Measurements from ENCODE around the gene CTIF. TPM values are rescaled to one million over a fixed set of nuclear protein-coding genes. Genes with fewer than 3 reads are reported as not detected.

CTIF gene
- total and polyA plus RNA-seq, 2 experiments from 2014 or later, result 8.6 to 14.4 TPM

GRCh38 chr18:48720655-48721025 is 181.8 kb downstream of the CTIF start:
- no peaks in the 10 kb centered on the region for H3F3A ChIP-seq (replicated peaks; ENCODE audit: low read depth)
- no peak overlapping the region for H3K27ac ChIP-seq (ENCODE audit: low read depth)
- Mint-ChIP-seq H3K4me3 (no peak overlapping the region), H3K9me3 (peaks cover 4% of the 10 kb centered on the region; the same call in 1 of the 3 replicates), H3K4me1 (no peaks in the 10 kb centered on the region), H3K36me3 (ENCODE audit: low read depth) (0 out of 3 replicates have a peak, but pooled peaks cover 4% of the 10 kb centered on the region), H3K27ac (no peak overlapping the region), H3K27me3 (ENCODE audit: insufficient read depth, low read depth, poor library complexity) (peaks cover 4% of the 10 kb centered on the region)
- no peak overlapping the region for H2AFZ ChIP-seq
- H3K4me3 ChIP-seq, result no peak overlapping the region
- H3K79me2 ChIP-seq (replicated peaks; ENCODE audit: insufficient read depth), result no peaks in the 10 kb centered on the region
- TF ChIP-seq STAT1 (IDR thresholded peaks at IDR 0.05; ENCODE audit: unreplicated experiment), result no peak
- no peak for TF ChIP-seq ZNF114 (CRISPR knock-in tag; IDR thresholded peaks at IDR 0.05)
- TF ChIP-seq REST (IDR thresholded peaks at IDR 0.05; ENCODE audit: unreplicated experiment), result no peak
- no peak for TF ChIP-seq ETS1 (IDR thresholded peaks at IDR 0.05)
- no peak for TF ChIP-seq EZH2phosphoT487 (IDR thresholded peaks at IDR 0.05; ENCODE audit: unreplicated experiment)
- no peak for TF ChIP-seq NANOG (IDR thresholded peaks at IDR 0.05; ENCODE audit: borderline replicate concordance)
- TF ChIP-seq JUNB (IDR thresholded peaks at IDR 0.05; ENCODE audit: unreplicated experiment), result no peak
- no peak for TF ChIP-seq EZH2 (IDR thresholded peaks at IDR 0.05; ENCODE audit: low read depth, unreplicated experiment)
- no peak for TF ChIP-seq CREB1 (CRISPR knock-in tag; IDR thresholded peaks at IDR 0.05; ENCODE audit: low read depth)
- no peak for TF ChIP-seq CTCF (conservative IDR thresholded peaks at IDR 0.05; ENCODE audit: low read depth in 2 of 2)
- TF ChIP-seq ZNF331 (CRISPR knock-in tag; IDR thresholded peaks at IDR 0.05; ENCODE audit: low read depth), result no peak
- TF ChIP-seq ZNF462 (CRISPR knock-in tag; IDR thresholded peaks at IDR 0.05), result no peak
- no peak for TF ChIP-seq POLR2AphosphoS5 (IDR thresholded peaks at IDR 0.05; ENCODE audit: low read depth)
- H3K4me2 ChIP-seq, result no peak overlapping the region
- H3K27me3 ChIP-seq (ENCODE audit: insufficient read depth), result no peaks in the 10 kb centered on the region
- no peaks in the 10 kb centered on the region for H3K9me2 ChIP-seq (ENCODE audit: insufficient read depth)
- H4K20me1 ChIP-seq (replicated peaks; ENCODE audit: insufficient read depth), result no peaks in the 10 kb centered on the region
- ATAC-seq (no peak), DNase-seq (ENCODE audit: low spot score) (no peak)
- H3K36me3 ChIP-seq (ENCODE audit: insufficient read depth), result no peaks in the 10 kb centered on the region
- no peaks in the 10 kb centered on the region for H3K4me1 ChIP-seq (ENCODE audit: insufficient read depth)
